IMR-90 (cell line): ENCODE results near the gene NBPF11. TPM values are rescaled to one million over a fixed set of nuclear protein-coding genes. Genes with fewer than 3 reads are reported as not detected.
"Not testable (repeated sequence)": the region's sequence is repeated elsewhere in the genome, so short reads cannot be mapped to it uniquely, and the experiment has no call there.

Experiments used
- ATAC-seq: fragments of 200-7000 bp; cut with Tn5 transposase; 2 replicates; pipeline ENCODE4 v1.9.1; 2020; ENCODE audit warnings: low read depth, mild to moderate bottlenecking, moderate library complexity
- BruUV-seq: library from RNA; stranded (reverse); fragments of 400-500 nt; replicated peaks from 2 replicates; lab custom pipeline; 2021; lab: Mats Ljungman, UMichigan
- CTCF ChIA-PET: fragments of 300-600 bp; formaldehyde crosslinking; extraction: SDS; loops from one replicate; lab custom pipeline; 2021; ENCODE audit warnings: antibody characterized with exemption; lab: Yijun Ruan, JAX
- POLR2A ChIA-PET: fragments of 300-600 bp; sonication (Branson Sonifier 250); formaldehyde crosslinking; loops from one replicate; lab custom pipeline; 2022; ENCODE audit warnings: antibody characterized with exemption; ENCODE audit not compliant: unreplicated experiment; lab: Charles Lee
- DNase-seq: peaks from one replicate; pipeline ENCODE4 v3.0.0; 2013
- H2AFZ ChIP-seq: replicated peaks from 2 replicates; pipeline ENCODE3; 2013; ENCODE audit warnings: low read length, mild to moderate bottlenecking; ENCODE audit not compliant: poor library complexity
- H2AK5ac ChIP-seq: 2 replicates; pipeline ENCODE4 v1.6.1; 2013; ENCODE audit warnings: low read depth, low read length, inconsistent platforms
- H2AK9ac ChIP-seq: replicated peaks from 2 replicates; pipeline ENCODE3; 2013; ENCODE audit warnings: mild to moderate bottlenecking, low read depth, low read length, moderate library complexity; ENCODE audit not compliant: poor library complexity
- H2BK120ac ChIP-seq: 2 replicates; pipeline ENCODE4 v1.6.1; 2013; ENCODE audit warnings: low read depth, low read length, inconsistent platforms
- H2BK15ac ChIP-seq: 3 replicates; pipeline ENCODE4 v1.6.1; 2013; ENCODE audit warnings: low read depth, low read length, inconsistent platforms
- H2BK20ac ChIP-seq: 2 replicates; pipeline ENCODE4 v1.6.1; 2013; ENCODE audit warnings: low read depth, mild to moderate bottlenecking, inconsistent platforms, low read length, moderate library complexity
- H2BK5ac ChIP-seq: 2 replicates; pipeline ENCODE4 v1.6.1; 2013; ENCODE audit warnings: mild to moderate bottlenecking, low read depth, low read length, inconsistent platforms; ENCODE audit not compliant: poor library complexity, severe bottlenecking
- H3K14ac ChIP-seq: replicated peaks from 2 replicates; pipeline ENCODE4 v1.6.1; 2013; ENCODE audit warnings: low read depth, low read length, inconsistent platforms
- H3K18ac ChIP-seq: 2 replicates; pipeline ENCODE4 v1.6.1; 2013; ENCODE audit warnings: low read depth, low read length, control low read depth
- H3K23ac ChIP-seq: 2 replicates; pipeline ENCODE4 v1.6.1; 2013; ENCODE audit warnings: low read depth, low read length, inconsistent platforms
- H3K27ac ChIP-seq: 2 replicates; pipeline ENCODE4 v1.5.1; 2013; ENCODE audit warnings: mild to moderate bottlenecking, control low read depth, low read length; ENCODE audit not compliant: insufficient read depth
- H3K27me3 ChIP-seq: 2 replicates; pipeline ENCODE4 v1.6.1; 2013; ENCODE audit warnings: low read length; ENCODE audit not compliant: control insufficient read depth, insufficient read depth
- H3K36me3 ChIP-seq: 2 replicates; pipeline ENCODE4 v1.6.1; 2013; ENCODE audit warnings: low read length, mixed read lengths; ENCODE audit not compliant: control insufficient read depth, insufficient read depth
- H3K4ac ChIP-seq: 2 replicates; pipeline ENCODE4 v1.6.1; 2013; ENCODE audit warnings: low read depth, low read length, inconsistent platforms
- H3K4me1 ChIP-seq: 2 replicates; pipeline ENCODE4 v1.6.1; 2013; ENCODE audit warnings: low read length, mixed read lengths; ENCODE audit not compliant: control insufficient read depth, insufficient read depth
- H3K4me2 ChIP-seq: 2 replicates; pipeline ENCODE4 v1.6.1; 2013; ENCODE audit warnings: low read depth, mild to moderate bottlenecking, control low read depth, low read length, moderate library complexity
- H3K4me3 ChIP-seq: 2 replicates; pipeline ENCODE4 v1.5.1; 2013; ENCODE audit warnings: low read depth, mild to moderate bottlenecking, control low read depth, low read length, moderate library complexity; ENCODE audit not compliant: insufficient read depth
- H3K56ac ChIP-seq: 2 replicates; pipeline ENCODE4 v1.6.1; 2013; ENCODE audit warnings: low read length, inconsistent platforms; ENCODE audit not compliant: insufficient read depth; ENCODE audit errors: extremely low read depth
- H3K79me1 ChIP-seq, 2 experiments: 2 replicates each; pipeline ENCODE4 v1.6.1; 2013; ENCODE audit warnings: low read length in 2 of 2, inconsistent platforms in 1 of 2, low read depth in 1 of 2
- H3K9ac ChIP-seq: 2 replicates; pipeline ENCODE4 v1.6.1; 2013; ENCODE audit warnings: low read depth, low read length, control low read depth
- H3K9me1 ChIP-seq: 2 replicates; pipeline ENCODE4 v1.6.1; 2013; ENCODE audit warnings: low read length, inconsistent platforms; ENCODE audit not compliant: insufficient read depth
- H3K9me3 ChIP-seq: 2 replicates; pipeline ENCODE4 v1.6.1; 2013; ENCODE audit warnings: low read length; ENCODE audit not compliant: control insufficient read depth, insufficient read depth
- H4K20me1 ChIP-seq: 2 replicates; pipeline ENCODE4 v1.6.1; 2013; ENCODE audit warnings: low read length, inconsistent platforms; ENCODE audit not compliant: insufficient read depth
- H4K5ac ChIP-seq: 2 replicates; pipeline ENCODE4 v1.6.1; 2013; ENCODE audit warnings: mild to moderate bottlenecking, low read depth, low read length, control low read depth
- H4K8ac ChIP-seq, 2 experiments: 2 replicates each; pipeline ENCODE4 v1.6.1; 2013; ENCODE audit warnings: low read depth in 2 of 2, low read length in 2 of 2, control low read depth in 1 of 2, inconsistent platforms in 1 of 2
- H4K91ac ChIP-seq: 2 replicates; pipeline ENCODE4 v1.6.1; 2013; ENCODE audit warnings: low read depth, low read length, inconsistent platforms; ENCODE audit not compliant: insufficient read depth
- WGBS, 2 experiments: methylation state at CpG; one replicate each; pipeline versions ENCODE4 v1.1.5 to v1.1.7; 2013; ENCODE audit warnings: missing lambda C conversion rate in 2 of 2; ENCODE audit not compliant: insufficient read length in 1 of 2; ENCODE audit errors: extremely low coverage in 2 of 2; 5-methylcytosine and 5-hydroxymethylcytosine counted together
- dilution Hi-C: fragments of 300-500 bp; cut with HindIII; formaldehyde crosslinking; loops from one replicate; pipeline ENCODE4 v1.14.3; 2018; ENCODE audit warnings: low sequenced_read_pairs; ENCODE audit not compliant: unreplicated experiment
- in situ Hi-C: fragments of 300-500 bp; cut with MboI; formaldehyde crosslinking; loops from 3 replicates; pipeline ENCODE4 v1.14.3; 2019; ENCODE audit warnings: low sequenced_read_pairs, inconsistent platforms, mixed read lengths
- intact Hi-C: fragments of 100-400 bp; cut with micrococcal nuclease; formaldehyde crosslinking; loops from 2 replicates; pipeline ENCODE4 v1.10.0; 2022
- polyA plus RNA-seq, 3 experiments: library from polyadenylated mRNA; depleted of rRNA; stranded (reverse); fragments of >200 nt; gene quantifications; 2 replicates each; pipeline ENCODE4 v1.2.3, GENCODE V29; 2012; ENCODE audit warnings: low replicate concordance in 1 of 3
- total RNA-seq: library from RNA; depleted of rRNA; stranded (reverse); fragments of >200 nt; gene quantifications from 2 replicates; pipeline ENCODE4 v1.2.3, GENCODE V29; 2012

NBPF11 gene
- total and polyA plus RNA-seq, 2 of the 4 experiments (the other 2 are of a cell fraction): 2.7 to 6.5 TPM

DNA sequence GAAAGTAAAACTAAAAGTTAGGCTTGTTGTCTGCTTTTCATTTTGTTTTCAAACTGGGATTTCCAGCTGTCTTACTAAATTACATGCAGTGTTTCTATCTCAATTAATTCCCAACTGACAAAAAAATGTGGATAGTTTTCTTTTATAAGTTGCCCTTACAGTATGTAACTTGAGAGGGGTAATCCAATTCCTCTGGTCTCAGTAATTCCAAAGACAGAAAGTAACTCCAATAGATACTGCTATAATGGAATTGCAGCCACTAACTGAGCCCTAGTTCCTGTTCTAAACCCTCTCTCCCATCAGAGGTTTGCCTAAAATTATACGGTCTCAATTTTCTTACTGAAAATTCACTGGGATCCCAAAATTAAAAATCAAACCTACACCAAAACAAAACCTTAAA lies 83.5 kb downstream of the NBPF11 start:
- H2AK9ac ChIP-seq, H3K9ac ChIP-seq, H4K20me1 ChIP-seq, H3K23ac ChIP-seq, H2AFZ ChIP-seq, H2BK15ac ChIP-seq, H3K4me1 ChIP-seq, H3K27ac ChIP-seq, H3K9me1 ChIP-seq, DNase-seq, H3K27me3 ChIP-seq, H2BK20ac ChIP-seq, H4K91ac ChIP-seq, H3K14ac ChIP-seq, H3K36me3 ChIP-seq, H3K4ac ChIP-seq, H2BK120ac ChIP-seq, H3K56ac ChIP-seq, H4K5ac ChIP-seq, BruUV-seq, intact Hi-C loops, H4K8ac ChIP-seq, H3K18ac ChIP-seq, H3K9me3 ChIP-seq, dilution Hi-C loops, H3K4me2 ChIP-seq, CTCF ChIA-PET, H3K4me3 ChIP-seq, H2BK5ac ChIP-seq, H3K79me1 ChIP-seq, H2AK5ac ChIP-seq, POLR2A ChIA-PET, in situ Hi-C loops: not testable (repeated sequence)
- WGBS, 2 experiments: no CpG with 5 or more reads among the region's 1 CpG
- ATAC-seq: peak; percentile 27; the same call in 1 of the 2 replicates

DNA sequence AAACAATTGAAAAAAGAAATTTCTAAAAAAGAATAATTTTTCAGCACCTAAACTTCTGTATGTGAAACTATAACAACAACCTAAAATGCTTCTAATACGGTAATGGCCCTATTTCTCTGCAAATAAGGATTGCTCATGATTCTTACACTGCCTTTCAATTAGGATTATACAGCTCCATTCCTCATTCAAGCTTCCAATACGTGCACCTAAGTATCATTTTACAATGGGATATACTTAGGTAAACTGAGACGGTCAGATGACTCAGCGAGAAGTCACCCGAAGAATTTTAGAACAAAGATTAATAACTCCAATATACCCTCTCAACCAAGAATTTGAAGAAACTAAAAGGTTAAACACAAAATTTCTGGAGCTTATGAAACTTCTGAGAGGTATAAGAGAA lies 83.9 kb downstream of the NBPF11 start:
- H2BK15ac ChIP-seq, POLR2A ChIA-PET, H3K27me3 ChIP-seq, H3K56ac ChIP-seq, H2AK5ac ChIP-seq, in situ Hi-C loops, H3K18ac ChIP-seq, H3K4me3 ChIP-seq, H3K36me3 ChIP-seq, H4K8ac ChIP-seq, H3K9me3 ChIP-seq, H2BK5ac ChIP-seq, intact Hi-C loops, CTCF ChIA-PET, DNase-seq, H3K4ac ChIP-seq, H3K27ac ChIP-seq, H3K9me1 ChIP-seq, H3K23ac ChIP-seq, H2BK120ac ChIP-seq, ATAC-seq, dilution Hi-C loops, H4K5ac ChIP-seq, BruUV-seq, H4K91ac ChIP-seq, H3K79me1 ChIP-seq, H2AFZ ChIP-seq, H3K9ac ChIP-seq, H3K14ac ChIP-seq, H2AK9ac ChIP-seq, H3K4me2 ChIP-seq, H4K20me1 ChIP-seq, H3K4me1 ChIP-seq, H2BK20ac ChIP-seq: not testable (repeated sequence)
- WGBS, 2 experiments: no CpG with 5 or more reads among the region's 5 CpGs
